Measurements from ENCODE around the gene CYLD.

The CYLD gene

GRCh38 chr16:50847166-50847565 is 105.3 kb downstream of the CYLD start:
- no peak for DNase-seq (ENCODE audit: low read depth)
- TF ChIP-seq CTCF (IDR thresholded peaks at IDR 0.05; ENCODE audit: low read depth, low read length, missing control alignments): no peak
- in situ Hi-C loops (cut with HindIII; ENCODE audit: low sequenced_read_pairs): no loop called here

GRCh38 chr16:50848755-50849514 is 107.0 kb downstream of the CYLD start:
- in situ Hi-C loops (cut with HindIII; ENCODE audit: low sequenced_read_pairs): no loop called here
- DNase-seq (ENCODE audit: low read depth): no peak
- no peak overlapping the region for H3K4me3 ChIP-seq (ENCODE audit: low read depth, low read length)
- no peak for TF ChIP-seq CTCF (IDR thresholded peaks at IDR 0.05; ENCODE audit: low read depth, low read length, missing control alignments)

More at GRCh38 chr16:50847166-50847565, 105.3 kb downstream of the CYLD start:
- no peak overlapping the region for H3K4me3 ChIP-seq (ENCODE audit: low read depth, low read length)

All from astrocyte of the cerebellum (primary cell).